ENCODE data around the gene GAD2.

GAD2 gene

DNA sequence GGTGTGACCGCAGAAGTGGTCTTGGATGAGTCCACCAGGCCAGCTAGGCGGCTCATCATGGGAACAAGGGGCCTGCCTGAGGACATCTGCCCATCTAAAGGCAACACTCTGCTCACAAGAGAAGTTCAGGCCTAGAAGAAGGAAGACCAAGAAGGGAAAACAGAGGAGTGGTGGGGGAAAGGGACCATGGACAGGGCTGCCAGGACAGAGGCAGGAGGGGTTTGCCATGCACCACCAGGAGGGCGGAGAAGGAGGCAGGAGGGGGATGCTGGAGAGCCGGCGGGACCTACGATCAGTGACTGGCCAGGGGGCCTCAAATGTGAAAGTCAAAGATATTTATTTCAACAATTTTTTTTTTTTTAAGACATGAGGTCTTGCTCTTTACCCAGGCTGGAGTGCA, 33.1 kb downstream of the GAD2 start:
- DNase-seq, result no peak
- TF ChIP-seq, protein P1, sequence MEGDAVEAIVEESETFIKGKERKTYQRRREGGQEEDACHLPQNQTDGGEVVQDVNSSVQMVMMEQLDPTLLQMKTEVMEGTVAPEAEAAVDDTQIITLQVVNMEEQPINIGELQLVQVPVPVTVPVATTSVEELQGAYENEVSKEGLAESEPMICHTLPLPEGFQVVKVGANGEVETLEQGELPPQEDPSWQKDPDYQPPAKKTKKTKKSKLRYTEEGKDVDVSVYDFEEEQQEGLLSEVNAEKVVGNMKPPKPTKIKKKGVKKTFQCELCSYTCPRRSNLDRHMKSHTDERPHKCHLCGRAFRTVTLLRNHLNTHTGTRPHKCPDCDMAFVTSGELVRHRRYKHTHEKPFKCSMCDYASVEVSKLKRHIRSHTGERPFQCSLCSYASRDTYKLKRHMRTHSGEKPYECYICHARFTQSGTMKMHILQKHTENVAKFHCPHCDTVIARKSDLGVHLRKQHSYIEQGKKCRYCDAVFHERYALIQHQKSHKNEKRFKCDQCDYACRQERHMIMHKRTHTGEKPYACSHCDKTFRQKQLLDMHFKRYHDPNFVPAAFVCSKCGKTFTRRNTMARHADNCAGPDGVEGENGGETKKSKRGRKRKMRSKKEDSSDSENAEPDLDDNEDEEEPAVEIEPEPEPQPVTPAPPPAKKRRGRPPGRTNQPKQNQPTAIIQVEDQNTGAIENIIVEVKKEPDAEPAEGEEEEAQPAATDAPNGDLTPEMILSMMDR (IDR thresholded peaks at IDR 0.05; ENCODE audit: low read depth, low read length), result no peak
- no peak overlapping the region for H3K27ac ChIP-seq
- H3K27me3 ChIP-seq (ENCODE audit: insufficient read depth, low read depth, severe bottlenecking), result no peaks in the 10 kb centered on the region
- no peaks in the 10 kb centered on the region for H3K36me3 ChIP-seq
- no peaks in the 10 kb centered on the region for H3K9me3 ChIP-seq (ENCODE audit: severe bottlenecking)
- no peak overlapping the region for H3K4me3 ChIP-seq (ENCODE audit: low read depth, low read length)

DNA sequence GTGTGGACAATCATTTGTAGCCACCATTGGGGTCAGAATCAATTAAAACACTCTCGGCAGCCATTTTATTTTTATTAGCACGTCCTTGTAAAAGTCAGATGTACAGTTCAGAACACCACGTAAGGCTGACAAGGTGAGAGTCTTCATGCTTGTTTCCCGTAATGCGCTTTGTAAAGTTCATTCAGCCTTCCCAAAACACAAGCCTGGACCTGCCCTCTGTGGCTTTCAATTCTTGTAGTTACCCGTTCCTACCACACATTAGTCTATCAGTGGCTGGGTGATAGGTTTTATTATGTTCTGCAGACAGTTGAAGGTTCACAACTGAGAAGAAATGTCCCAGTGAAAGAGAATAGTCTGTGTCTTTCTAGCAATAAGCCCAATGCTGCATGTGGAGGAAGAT, 35.4 kb downstream of the GAD2 start:
- TF ChIP-seq, protein P1 (IDR thresholded peaks at IDR 0.05; ENCODE audit: low read depth, low read length), result no peak
- H3K27ac ChIP-seq, result no peak overlapping the region
- H3K9me3 ChIP-seq (ENCODE audit: severe bottlenecking), result no peaks in the 10 kb centered on the region
- no peak overlapping the region for H3K4me3 ChIP-seq (ENCODE audit: low read depth, low read length)
- no peaks in the 10 kb centered on the region for H3K27me3 ChIP-seq (ENCODE audit: insufficient read depth, low read depth, severe bottlenecking)
- no peaks in the 10 kb centered on the region for H3K36me3 ChIP-seq
- DNase-seq, result no peak

DNA sequence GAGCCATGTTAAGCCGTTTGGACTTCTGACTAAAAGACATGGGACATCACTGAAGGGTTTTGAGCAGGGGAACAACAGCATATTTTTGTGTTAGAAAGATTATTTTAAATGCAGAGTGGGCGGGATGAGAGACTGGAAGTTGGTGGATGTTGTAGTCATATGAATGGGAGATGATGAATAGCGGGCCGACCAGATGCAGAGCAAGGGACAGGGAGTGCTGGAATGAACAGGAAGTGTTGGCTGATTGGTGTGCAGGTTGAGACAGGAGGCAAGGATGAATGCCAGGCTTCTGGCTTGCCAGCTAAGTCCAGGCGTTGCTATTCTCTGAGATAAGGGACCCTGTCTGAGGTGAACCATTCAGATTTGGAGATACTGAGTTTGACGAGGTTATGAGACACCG, 38.0 kb downstream of the GAD2 start:
- no peak overlapping the region for H3K4me3 ChIP-seq (ENCODE audit: low read depth, low read length)
- DNase-seq, result no peak
- H3K36me3 ChIP-seq, result no peaks in the 10 kb centered on the region
- no peaks in the 10 kb centered on the region for H3K27me3 ChIP-seq (ENCODE audit: insufficient read depth, low read depth, severe bottlenecking)
- TF ChIP-seq, protein P1 (IDR thresholded peaks at IDR 0.05; ENCODE audit: low read depth, low read length), result no peak
- H3K27ac ChIP-seq, result no peak overlapping the region
- no peaks in the 10 kb centered on the region for H3K9me3 ChIP-seq (ENCODE audit: severe bottlenecking)

DNA sequence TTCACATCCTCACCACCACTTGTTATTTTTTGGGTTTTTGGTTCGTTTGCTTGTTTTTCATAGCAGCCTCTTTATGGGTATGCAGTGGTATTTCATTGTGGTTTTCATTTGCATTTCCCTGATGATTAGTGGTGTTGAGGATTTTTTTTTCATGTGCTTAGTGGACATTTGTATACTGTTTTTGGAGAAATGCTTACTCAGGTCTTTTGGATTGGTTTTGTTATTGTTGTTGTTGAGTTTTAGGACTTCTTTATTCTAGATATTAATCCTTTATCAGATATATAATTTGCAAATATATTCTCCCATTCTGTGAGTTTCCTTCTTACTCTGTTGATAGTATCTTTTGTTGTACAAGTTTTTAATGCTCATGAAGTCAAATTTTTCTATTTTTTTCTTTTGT, 42.8 kb downstream of the GAD2 start:
- TF ChIP-seq, protein P1 (IDR thresholded peaks at IDR 0.05; ENCODE audit: low read depth, low read length), result no peak
- no peak for DNase-seq
- H3K36me3 ChIP-seq, result no peaks in the 10 kb centered on the region
- H3K9me3 ChIP-seq (ENCODE audit: severe bottlenecking), result no peaks in the 10 kb centered on the region
- H3K27ac ChIP-seq, result no peak overlapping the region
- no peaks in the 10 kb centered on the region for H3K27me3 ChIP-seq (ENCODE audit: insufficient read depth, low read depth, severe bottlenecking)
- no peak overlapping the region for H3K4me3 ChIP-seq (ENCODE audit: low read depth, low read length)

DNA sequence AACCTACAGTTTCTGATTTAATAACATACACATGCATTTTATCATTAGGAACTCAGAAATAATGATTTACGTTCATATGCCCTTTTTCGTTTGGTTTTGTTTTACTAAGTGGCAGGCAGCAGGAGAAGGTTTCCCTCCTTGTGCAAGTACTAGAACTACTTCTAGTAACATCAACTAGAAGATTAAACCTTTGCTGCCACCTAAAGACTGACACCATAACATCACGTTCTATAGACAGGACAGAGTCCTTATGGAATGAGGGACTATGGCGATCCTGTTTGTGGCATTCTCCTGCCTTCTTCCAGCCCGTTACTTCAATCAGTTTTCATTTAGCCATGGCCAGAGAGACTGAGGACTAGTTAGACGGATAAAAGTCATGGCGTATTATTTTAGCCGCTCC, 53.2 kb downstream of the GAD2 start:
- Histone ChIP-seq H3K36me3 (no peaks in the 10 kb centered on the region), H3K27me3 (ENCODE audit: insufficient read depth, low read depth, severe bottlenecking) (no peaks in the 10 kb centered on the region), H3K9me3 (ENCODE audit: severe bottlenecking) (no peaks in the 10 kb centered on the region), H3K27ac (no peak overlapping the region), H3K4me3 (ENCODE audit: low read depth, low read length) (no peak overlapping the region)
- TF ChIP-seq, protein P1 (IDR thresholded peaks at IDR 0.05; ENCODE audit: low read depth, low read length), result peak; percentile 29
- DNase-seq, result peak; percentile 9

DNA sequence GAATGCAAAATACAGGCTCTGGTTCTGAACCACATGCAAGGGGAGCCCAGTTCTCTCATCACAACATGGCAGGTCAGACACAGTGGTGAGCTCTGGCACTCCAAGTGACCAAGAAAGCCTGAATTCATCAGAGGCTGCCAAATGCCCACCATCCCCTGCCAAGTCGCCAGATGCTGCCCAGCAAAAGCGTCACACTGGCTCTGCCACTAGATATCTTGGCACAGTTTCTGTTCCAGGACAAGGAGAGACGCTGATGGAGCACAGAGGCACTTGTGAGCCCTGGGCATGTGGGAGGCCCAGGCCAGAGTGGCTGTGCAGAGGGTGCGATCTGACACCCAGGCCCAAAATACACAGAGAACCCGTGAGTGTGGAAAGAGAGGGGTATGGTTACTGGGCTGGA, 57.8 kb downstream of the GAD2 start:
- H3K9me3 ChIP-seq (ENCODE audit: severe bottlenecking), result no peaks in the 10 kb centered on the region
- H3K36me3 ChIP-seq, result no peaks in the 10 kb centered on the region
- TF ChIP-seq, protein P1 (IDR thresholded peaks at IDR 0.05; ENCODE audit: low read depth, low read length), result no peak
- no peaks in the 10 kb centered on the region for H3K27me3 ChIP-seq (ENCODE audit: insufficient read depth, low read depth, severe bottlenecking)
- no peak overlapping the region for H3K4me3 ChIP-seq (ENCODE audit: low read depth, low read length)
- H3K27ac ChIP-seq, result no peak overlapping the region
- DNase-seq, result no peak

All from WERI-Rb-1 (cell line).